Gastroesophageal sphincter (tissue), 3 donors: ENCODE results near the gene RDH16.
"Not testable (repeated sequence)": the region's sequence is repeated elsewhere in the genome, so short reads cannot be mapped to it uniquely, and the experiment has no call there.

Experiments
- CTCF ChIP-seq, 4 experiments: fragments of 200-600 bp in 2 of 4; fragments of 450-650 bp in 2 of 4; sonication (generic) in 1 of 4; IDR thresholded peaks; one replicate each; pipeline ENCODE4 v1.5.1; 2017 to 2019; ENCODE audit warnings: antibody characterized with exemption in 4 of 4, mild to moderate bottlenecking in 2 of 4, moderate library complexity in 2 of 4
- POLR2A ChIP-seq, 2 donors: fragments of 450-650 bp; IDR thresholded peaks; one replicate each; pipeline ENCODE4 v1.6.1; 2017; ENCODE audit warnings: antibody characterized with exemption in 2 of 2, mild to moderate bottlenecking in 2 of 2, moderate library complexity in 1 of 2

DNA sequence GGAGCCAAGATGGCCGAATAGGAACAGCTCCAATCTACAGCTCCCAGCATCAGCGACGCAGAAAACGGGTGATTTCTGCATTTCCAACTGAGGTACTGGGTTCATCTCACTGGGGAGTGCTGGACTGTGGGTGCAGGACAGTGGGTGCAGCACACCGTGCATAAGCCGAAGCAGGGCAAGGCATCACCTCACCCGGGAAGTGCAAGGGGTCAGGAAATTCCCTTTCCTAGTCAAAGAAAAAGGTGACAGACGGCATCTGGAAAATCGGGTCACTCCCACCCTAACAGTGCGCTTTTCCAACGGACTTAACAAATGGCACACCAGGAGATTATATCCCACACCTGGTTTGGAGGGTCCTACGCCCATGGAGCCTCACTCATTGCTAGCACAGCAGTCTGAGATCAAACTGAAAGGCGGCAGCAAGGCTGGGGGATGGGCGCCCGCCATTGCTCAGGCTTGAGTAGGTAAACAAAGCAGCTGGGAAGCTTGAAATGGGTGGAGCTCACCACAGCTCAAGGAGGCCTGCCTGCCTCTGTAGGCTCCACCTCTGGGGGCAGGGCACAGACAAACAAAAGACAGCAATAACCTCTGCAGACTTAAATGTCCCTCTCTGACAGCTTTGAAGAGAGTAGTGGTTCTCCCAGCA is 8.7 kb upstream of the RDH16 start:
- not testable (repeated sequence) for TF ChIP-seq CTCF, POLR2A (IDR thresholded peaks at IDR 0.05)
